Keratinocyte (primary cell): ENCODE measurements around the gene PRKX. TPM values are rescaled to one million over a fixed set of nuclear protein-coding genes. Genes with fewer than 3 reads are reported as not detected.

Experiments
- DNase-seq: peaks from one replicate; pipeline ENCODE4 v3.0.0-alpha.2; 2011; ENCODE audit warnings: low read depth, missing footprints, low spot score
- FAIRE-seq: peaks from 2 replicates; lab custom pipeline; 2011; peaks lifted over from hg19 to GRCh38; lab: Jason Lieb, UNC
- H2AFZ ChIP-seq: 2 replicates; pipeline ENCODE4 v1.6.0; 2012; ENCODE audit warnings: low read length, control low read depth, inconsistent platforms; ENCODE audit not compliant: control insufficient read depth
- H3K27ac ChIP-seq: 2 replicates; pipeline ENCODE4 v1.5.1; 2011; ENCODE audit warnings: low read length; ENCODE audit not compliant: control insufficient read depth, insufficient read depth
- H3K27me3 ChIP-seq: 3 replicates; pipeline ENCODE4 v1.6.0; 2011; ENCODE audit warnings: low read length; ENCODE audit not compliant: control insufficient read depth, insufficient read depth; ENCODE audit errors: extremely low read depth
- H3K36me3 ChIP-seq, 2 experiments: 2 replicates in 1 of 2; 3 replicates in 1 of 2; pipeline ENCODE4 v1.5.1; 2011; ENCODE audit warnings: low read length in 2 of 2, mild to moderate bottlenecking in 1 of 2; ENCODE audit not compliant: control insufficient read depth in 2 of 2, insufficient read depth in 2 of 2; ENCODE audit errors: extremely low read depth in 1 of 2
- H3K4me1 ChIP-seq: 3 replicates; pipeline ENCODE4 v1.5.1; 2011; ENCODE audit warnings: low read length; ENCODE audit not compliant: control insufficient read depth, insufficient read depth; ENCODE audit errors: extremely low read depth
- H3K4me2 ChIP-seq: 3 replicates; pipeline ENCODE4 v1.6.0; 2011; ENCODE audit warnings: low read depth, low read length; ENCODE audit not compliant: control insufficient read depth, insufficient read depth; ENCODE audit errors: extremely low read depth
- H3K4me3 ChIP-seq, 3 experiments: fragments of 200-600 bp in 1 of 3; sonication (generic) in 1 of 3; 2 replicates in 2 of 3; 3 replicates in 1 of 3; pipeline ENCODE4 v1.5.1; 2011 to 2016; ENCODE audit warnings: low read length in 3 of 3, mild to moderate bottlenecking in 3 of 3, control low read depth in 2 of 3, inconsistent platforms in 1 of 3, low read depth in 1 of 3, mixed read lengths in 1 of 3, mixed run types in 1 of 3, moderate library complexity in 1 of 3; ENCODE audit not compliant: control insufficient read depth in 2 of 3, insufficient read depth in 2 of 3; ENCODE audit errors: extremely low read depth in 1 of 3
- H3K79me2 ChIP-seq: 2 replicates; pipeline ENCODE4 v1.6.0; 2012; ENCODE audit warnings: low read length; ENCODE audit not compliant: control insufficient read depth, insufficient read depth
- H3K9ac ChIP-seq: 3 replicates; pipeline ENCODE4 v1.6.0; 2011; ENCODE audit warnings: low read length; ENCODE audit not compliant: control insufficient read depth, insufficient read depth; ENCODE audit errors: extremely low read depth
- H3K9me1 ChIP-seq: 3 replicates; pipeline ENCODE4 v1.6.0; 2011; ENCODE audit warnings: low read length; ENCODE audit not compliant: control insufficient read depth, insufficient read depth; ENCODE audit errors: extremely low read depth
- H3K9me3 ChIP-seq: 2 replicates; pipeline ENCODE4 v1.5.1; 2012; ENCODE audit warnings: low read depth, low read length; ENCODE audit not compliant: control insufficient read depth
- H4K20me1 ChIP-seq: 3 replicates; pipeline ENCODE4 v1.6.0; 2011; ENCODE audit warnings: low read length; ENCODE audit not compliant: control insufficient read depth, insufficient read depth; ENCODE audit errors: extremely low read depth
- CTCF ChIP-seq, 3 experiments: IDR thresholded peaks in 1 of 3; conservative IDR thresholded peaks in 1 of 3; optimal IDR thresholded peaks in 1 of 3; 2 replicates in 2 of 3; 3 replicates in 1 of 3; pipeline versions ENCODE3 to v1.5.1; 2011; ENCODE audit warnings: low read length in 3 of 3, mild to moderate bottlenecking in 3 of 3, moderate library complexity in 2 of 3, control low read depth in 1 of 3, inconsistent platforms in 1 of 3; ENCODE audit not compliant: insufficient read depth in 2 of 3; ENCODE audit errors: extremely low read depth in 1 of 3
- EZH2 ChIP-seq: IDR thresholded peaks from one replicate; pipeline ENCODE4 v1.6.1; 2012; ENCODE audit warnings: inconsistent platforms, mild to moderate bottlenecking, low read length, moderate library complexity
- dilution Hi-C: fragments of 300-500 bp; cut with MboI; formaldehyde crosslinking; loops from one replicate; pipeline ENCODE4 v1.7.0; 2020; ENCODE audit warnings: low sequenced_read_pairs; ENCODE audit not compliant: extremely low pct_ligation_motif_present
- polyA plus RNA-seq, 5 experiments: library from polyadenylated mRNA; depleted of rRNA in 3 of 5; stranded (reverse) in 3 of 5; stranded (forward) in 1 of 5; unstranded in 1 of 5; fragments of >200 nt; gene quantifications; 1 replicate in 1 of 5; 2 replicates in 3 of 5; 3 replicates in 1 of 5; pipeline versions ENCODE4 v1.2.1 to v1.2.3, GENCODE V29; 2011 to 2012; ENCODE audit warnings: missing spikeins in 2 of 5, low read depth in 1 of 5, low replicate concordance in 1 of 5

Gene PRKX
- polyA plus RNA-seq, 1 donor (not counting 4 experiments of a cell fraction or from before 2014, with no cell fraction given), result 39.9 TPM

- Histone ChIP-seq H3K9ac (no peak overlapping the region), H3K27me3 (no peaks in the 10 kb centered on the region), H3K4me1 (no peaks in the 10 kb centered on the region), H3K4me3 (no peak overlapping the region), H3K9me1 (no peaks in the 10 kb centered on the region), H3K27ac (no peak overlapping the region), H3K4me2 (no peak overlapping the region), H3K9me3 (no peaks in the 10 kb centered on the region), H4K20me1 (no peaks in the 10 kb centered on the region), H3K36me3 (no peaks in the 10 kb centered on the region), H2AFZ (no peak overlapping the region), H3K79me2 (no peaks in the 10 kb centered on the region)
- FAIRE-seq (no peak), DNase-seq (no peak)
- TF ChIP-seq EZH2 (no peak), CTCF (optimal IDR thresholded peaks at IDR 0.05 in 1 of 3, IDR thresholded peaks at IDR 0.05 in 1 of 3, conservative IDR thresholded peaks at IDR 0.05 in 1 of 3; ENCODE audit: extremely low read depth in 1 of 3, insufficient read depth in 2 of 3, low read length in 3 of 3) (no peak)
- dilution Hi-C loops, result no loop called here
These were observed 124.0 kb downstream of the PRKX start for GRCh38 chrX:3589474-3589873.

DNA sequence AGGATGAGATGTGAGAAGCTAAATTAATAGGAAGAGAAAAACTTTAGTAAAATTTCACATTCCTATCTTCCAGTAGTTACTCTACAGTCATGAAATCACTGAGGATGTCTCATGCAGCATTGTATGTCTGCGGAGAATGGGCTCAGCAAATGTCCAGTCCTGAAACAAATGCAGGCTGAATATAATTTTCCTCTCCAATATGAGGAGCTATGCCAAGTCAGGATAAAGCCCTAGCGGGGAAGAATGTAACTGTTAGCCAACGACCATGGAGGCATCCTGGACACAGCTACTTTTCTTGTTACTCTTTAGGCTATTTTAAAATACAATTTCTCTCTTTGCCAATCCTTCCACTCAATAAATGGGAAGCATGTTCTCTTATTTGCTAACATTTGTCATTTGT is 127.7 kb downstream of the PRKX start:
- dilution Hi-C loops, result no loop called here
- H3K4me3 ChIP-seq, result no peak overlapping the region
- FAIRE-seq, result no peak

More for the DNA sequence above, 127.7 kb downstream of the PRKX start:
- H3K36me3 ChIP-seq, result no peaks in the 10 kb centered on the region
- no peaks in the 10 kb centered on the region for H3K9me1 ChIP-seq
- no peak overlapping the region for H3K27ac ChIP-seq
- H3K79me2 ChIP-seq, result no peaks in the 10 kb centered on the region
- H4K20me1 ChIP-seq, result no peaks in the 10 kb centered on the region
- H3K9me3 ChIP-seq, result no peaks in the 10 kb centered on the region
- no peak for DNase-seq
- no peaks in the 10 kb centered on the region for H3K27me3 ChIP-seq
- TF ChIP-seq CTCF (optimal IDR thresholded peaks at IDR 0.05 in 1 of 3, IDR thresholded peaks at IDR 0.05 in 1 of 3, conservative IDR thresholded peaks at IDR 0.05 in 1 of 3; ENCODE audit: extremely low read depth in 1 of 3, insufficient read depth in 2 of 3, low read length in 3 of 3) (no peak), EZH2 (no peak)
- no peak overlapping the region for H3K4me2 ChIP-seq
- H3K9ac ChIP-seq, result no peak overlapping the region
- no peak overlapping the region for H2AFZ ChIP-seq
- H3K4me1 ChIP-seq, result no peaks in the 10 kb centered on the region
